Activated CD8-positive, alpha-beta T cell treated with anti-CD3 and anti-CD28 coated beads, Interleukin-2, amount 10 ng/mL, durations not matched to agents 7 days and 5 days (primary cell): ENCODE results near the gene POLR2C. TPM values are rescaled to one million over a fixed set of nuclear protein-coding genes. Genes with fewer than 3 reads are reported as not detected.

Source experiments
- ATAC-seq: fragments of 150-1000 bp; cut with Tn5 transposase; one replicate; pipeline ENCODE4 v1.10.0; 2021; ENCODE audit warnings: moderate library complexity
- CTCF ChIA-PET: fragments of 350-600 bp; sonication (Branson Sonifier 250); formaldehyde crosslinking; loops from one replicate; lab custom pipeline; 2021; ENCODE audit warnings: antibody characterized with exemption; lab: Charles Lee
- POLR2A ChIA-PET: fragments of 350-600 bp; sonication (Branson Sonifier 250); formaldehyde crosslinking; loops from one replicate; lab custom pipeline; 2021; ENCODE audit warnings: antibody characterized with exemption; lab: Charles Lee
- DNase-seq: peaks from one replicate; pipeline ENCODE4 v3.0.0-alpha.2; 2020
- H3K27ac Mint-ChIP-seq: one replicate; pipeline ENCODE4 v1.8.0; 2021; ENCODE audit warnings: mild to moderate bottlenecking, mixed read lengths
- H3K27me3 Mint-ChIP-seq: one replicate; pipeline ENCODE4 v1.8.0; 2021; ENCODE audit warnings: low read depth, mixed read lengths
- H3K36me3 Mint-ChIP-seq: one replicate; pipeline ENCODE4 v1.8.0; 2021; ENCODE audit warnings: low read depth, mixed read lengths
- H3K4me1 Mint-ChIP-seq: one replicate; pipeline ENCODE4 v1.8.0; 2021; ENCODE audit warnings: low read depth, mixed read lengths
- H3K4me3 Mint-ChIP-seq: one replicate; pipeline ENCODE4 v1.8.0; 2021; ENCODE audit warnings: mild to moderate bottlenecking, mixed read lengths
- H3K9me3 Mint-ChIP-seq: one replicate; pipeline ENCODE4 v1.8.0; 2022; ENCODE audit warnings: mixed read lengths; ENCODE audit not compliant: insufficient read depth
- total RNA-seq, 2 experiments: library from RNA; stranded (reverse); gene quantifications; one replicate each; pipeline ENCODE4 v1.2.3, GENCODE V29; 2021

The POLR2C gene
- total RNA-seq, 2 experiments from 2014 or later = 57.0 to 58.3 TPM

GRCh38 chr16:57514371-57514770 lies 51.9 kb downstream of the POLR2C start:
- Mint-ChIP-seq H3K9me3 (no peaks in the 10 kb centered on the region), H3K36me3 (peaks cover 11% of the 10 kb centered on the region), H3K4me3 (no peak overlapping the region), H3K27me3 (no peaks in the 10 kb centered on the region), H3K27ac (peak overlapping the region; percentile 57), H3K4me1 (peaks cover 2% of the 10 kb centered on the region)
- POLR2A ChIA-PET = no interaction called here
- no peak for ATAC-seq
- no peak for DNase-seq
- CTCF ChIA-PET = interaction anchor here (1.9 to 3.4 kb wide), 2 partner anchors 52 to 97 kb away, joined by 9 to 14 read pairs; partner anchors contain the start of gene POLR2C

GRCh38 chr16:57514791-57515600 lies 52.5 kb downstream of the POLR2C start:
- DNase-seq (no peak), ATAC-seq (no peak)
- H3K27me3 Mint-ChIP-seq = no peaks in the 10 kb centered on the region
- POLR2A ChIA-PET = no interaction called here
- H3K36me3 Mint-ChIP-seq = peaks cover 11% of the 10 kb centered on the region
- CTCF ChIA-PET = interaction anchor here (3.4 kb wide), 1 partner anchor 98 kb away, joined by 14 read pairs; no protein-coding TSS in a partner anchor
- no peak overlapping the region for H3K4me3 Mint-ChIP-seq
- peak overlapping the region; percentile 57 for H3K27ac Mint-ChIP-seq
- H3K9me3 Mint-ChIP-seq = no peaks in the 10 kb centered on the region
- H3K4me1 Mint-ChIP-seq = peaks cover 4% of the 10 kb centered on the region

DNA sequence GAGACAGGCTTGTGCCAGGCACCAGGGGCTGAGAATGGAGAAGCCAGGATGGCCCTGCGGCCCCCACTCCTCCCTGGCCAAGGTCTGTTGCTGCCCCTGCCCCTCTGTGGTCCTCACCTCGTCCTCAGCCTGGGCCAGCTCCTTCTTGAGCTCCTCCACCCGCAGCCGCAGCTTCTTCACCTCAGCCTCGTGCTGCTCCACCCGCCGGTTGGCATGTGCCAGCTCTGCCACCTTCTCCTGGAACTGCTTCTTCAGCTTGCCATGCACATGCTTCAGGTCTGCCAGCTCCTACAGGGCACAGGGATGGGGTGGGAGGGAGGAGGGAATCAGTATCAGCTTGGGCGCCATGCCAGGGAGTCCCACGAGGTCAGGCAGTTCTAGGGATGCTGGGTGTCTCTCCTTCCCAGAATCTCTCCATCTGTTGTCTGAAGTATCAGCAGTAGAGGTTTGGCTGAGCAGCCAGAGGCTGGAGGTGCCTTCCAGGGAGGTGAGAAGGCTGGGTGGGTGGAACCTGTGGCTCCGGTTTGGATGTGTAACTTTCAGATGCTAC lies 53.8 kb downstream of the POLR2C start:
- Mint-ChIP-seq H3K27me3 (no peaks in the 10 kb centered on the region), H3K9me3 (no peaks in the 10 kb centered on the region), H3K36me3 (peaks cover 14% of the 10 kb centered on the region), H3K27ac (no peak overlapping the region), H3K4me3 (no peak overlapping the region), H3K4me1 (peaks cover 8% of the 10 kb centered on the region)
- ChIA-PET POLR2A (interaction anchor here (0.7 kb wide), 1 partner anchor 9 kb away, joined by 3 read pairs; no protein-coding TSS in a partner anchor), CTCF (interaction anchor here (1.3 to 8.4 kb wide), 6 partner anchors 9 to 213 kb away, joined by 3 to 156 read pairs (median 9); partner anchors contain the start of gene POLR2C)
- ATAC-seq (no peak), DNase-seq (no peak)

DNA sequence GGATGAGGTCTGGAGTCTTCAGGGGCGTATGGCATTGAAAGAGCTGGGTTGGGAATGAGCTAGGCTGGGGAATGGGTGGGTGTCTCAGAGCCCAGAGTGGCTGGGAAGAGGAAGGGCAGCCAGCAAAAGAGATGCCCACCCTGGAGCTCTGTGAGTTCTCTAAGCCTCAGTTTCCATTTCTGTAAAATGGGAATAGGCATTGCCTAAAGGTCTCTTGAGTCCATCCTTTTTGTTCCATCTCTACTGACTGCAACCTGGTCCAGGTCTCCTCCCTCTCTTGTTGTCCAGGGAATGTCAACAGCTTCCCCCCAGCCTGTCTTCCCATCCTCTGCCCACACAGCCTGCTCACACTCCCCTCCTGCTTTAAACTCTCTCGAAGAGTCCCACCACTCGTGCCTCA lies 54.3 kb downstream of the POLR2C start:
- Mint-ChIP-seq H3K4me3 (no peak overlapping the region), H3K36me3 (peaks cover 14% of the 10 kb centered on the region), H3K27me3 (no peaks in the 10 kb centered on the region), H3K4me1 (peaks cover 8% of the 10 kb centered on the region), H3K27ac (no peak overlapping the region), H3K9me3 (no peaks in the 10 kb centered on the region)
- CTCF ChIA-PET = interaction anchor here (1.3 to 8.4 kb wide), 6 partner anchors 9 to 213 kb away, joined by 3 to 156 read pairs (median 9); partner anchors contain the start of gene POLR2C
- ATAC-seq (no peak), DNase-seq (no peak)
- POLR2A ChIA-PET = interaction anchor here (0.7 kb wide), 1 partner anchor 8 kb away, joined by 3 read pairs; no protein-coding TSS in a partner anchor

- ATAC-seq (no peak), DNase-seq (no peak)
- Mint-ChIP-seq H3K9me3 (no peaks in the 10 kb centered on the region), H3K4me1 (peaks cover 13% of the 10 kb centered on the region), H3K4me3 (no peak overlapping the region), H3K36me3 (peaks cover 12% of the 10 kb centered on the region), H3K27ac (no peak overlapping the region), H3K27me3 (no peaks in the 10 kb centered on the region)
- ChIA-PET CTCF (interaction anchor here (0.9 to 8.4 kb wide), 11 partner anchors 8 to 214 kb away, joined by 3 to 156 read pairs (median 11); partner anchors contain the start of genes DOK4 and POLR2C), POLR2A (no interaction called here)
Measured at GRCh38 chr16:57517397-57518367, 55.2 kb downstream of the POLR2C start.

DNA sequence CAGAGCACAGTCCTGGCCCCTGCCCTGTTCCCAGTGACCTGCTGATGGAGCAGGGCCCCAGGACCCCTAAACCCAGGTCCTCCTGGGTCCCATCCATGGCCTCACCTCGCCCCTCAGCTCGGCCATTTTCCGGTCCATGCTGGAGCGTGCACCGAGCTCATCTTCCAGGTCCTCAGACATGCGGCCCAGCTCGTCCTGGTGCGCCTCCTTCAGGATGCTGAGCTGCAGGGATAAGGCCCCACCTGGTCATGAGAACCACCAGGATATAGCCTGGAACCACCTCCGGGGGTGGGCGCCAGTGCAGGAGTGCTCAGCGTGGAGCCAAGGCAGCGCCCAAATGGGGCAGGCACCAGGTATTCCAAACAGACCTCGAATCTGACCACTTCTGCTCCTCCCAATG lies 56.0 kb downstream of the POLR2C start:
- no peaks in the 10 kb centered on the region for H3K27me3 Mint-ChIP-seq
- H3K36me3 Mint-ChIP-seq = peaks cover 10% of the 10 kb centered on the region
- no peak overlapping the region for H3K4me3 Mint-ChIP-seq
- no peak for ATAC-seq
- CTCF ChIA-PET = interaction anchor here (0.9 to 8.4 kb wide), 13 partner anchors 10 to 98 kb away, joined by 3 to 156 read pairs (median 7); partner anchors contain the start of genes ADGRG5, DOK4 and POLR2C
- DNase-seq = no peak
- H3K4me1 Mint-ChIP-seq = peaks cover 17% of the 10 kb centered on the region
- H3K27ac Mint-ChIP-seq = no peak overlapping the region
- POLR2A ChIA-PET = interaction anchor here (0.6 to 1.7 kb wide), 2 partner anchors 56 to 74 kb away, joined by 3 to 6 read pairs; partner anchors contain the start of gene POLR2C
- no peaks in the 10 kb centered on the region for H3K9me3 Mint-ChIP-seq

DNA sequence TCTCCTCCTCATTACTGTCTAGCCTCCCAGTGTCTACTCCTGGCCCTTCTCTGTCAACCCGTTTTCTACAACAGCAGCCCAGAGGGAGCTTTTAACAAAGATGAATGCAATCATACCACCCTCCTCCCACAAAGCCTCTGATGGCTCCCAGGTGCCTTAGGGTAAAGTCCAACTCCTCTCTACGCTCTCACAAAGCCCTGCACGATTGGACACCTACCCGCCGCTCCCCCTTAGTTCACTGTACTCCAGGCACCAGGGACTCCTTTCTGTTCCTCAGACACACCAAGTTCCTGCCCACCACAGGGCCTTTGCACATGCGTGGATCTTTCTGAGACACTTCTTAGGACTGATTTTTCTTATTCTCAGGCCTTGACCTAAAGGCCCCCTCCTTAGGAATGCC lies 56.4 kb downstream of the POLR2C start:
- no peak overlapping the region for H3K4me3 Mint-ChIP-seq
- POLR2A ChIA-PET = interaction anchor here (0.6 to 1.7 kb wide), 2 partner anchors 56 to 74 kb away, joined by 3 to 6 read pairs; partner anchors contain the start of gene POLR2C
- H3K36me3 Mint-ChIP-seq = peaks cover 10% of the 10 kb centered on the region
- DNase-seq (no peak), ATAC-seq (no peak)
- no peaks in the 10 kb centered on the region for H3K9me3 Mint-ChIP-seq
- no peaks in the 10 kb centered on the region for H3K27me3 Mint-ChIP-seq
- CTCF ChIA-PET = interaction anchor here (0.6 to 8.4 kb wide), 18 partner anchors 11 to 481 kb away, joined by 3 to 156 read pairs (median 7); partner anchors contain the start of genes ADGRG5, CIAPIN1, COQ9 and DOK4
- peaks cover 17% of the 10 kb centered on the region for H3K4me1 Mint-ChIP-seq
- no peak overlapping the region for H3K27ac Mint-ChIP-seq

- H3K4me1 Mint-ChIP-seq = peaks cover 17% of the 10 kb centered on the region
- ATAC-seq = peak; percentile 97
- no peaks in the 10 kb centered on the region for H3K9me3 Mint-ChIP-seq
- POLR2A ChIA-PET = interaction anchor here (0.7 to 1.7 kb wide), 4 partner anchors 11 to 73 kb away, joined by 3 to 6 read pairs (median 4); partner anchors contain the start of genes CIAPIN1, COQ9 and POLR2C
- H3K27ac Mint-ChIP-seq = peak overlapping the region; percentile 32
- H3K36me3 Mint-ChIP-seq = peaks cover 10% of the 10 kb centered on the region
- no peaks in the 10 kb centered on the region for H3K27me3 Mint-ChIP-seq
- DNase-seq = peak; percentile 88
- H3K4me3 Mint-ChIP-seq = no peak overlapping the region
- CTCF ChIA-PET = interaction anchor here (0.5 to 8.4 kb wide), 37 partner anchors 8 to 491 kb away, joined by 3 to 156 read pairs (median 6); partner anchors contain the start of genes ADGRG5, CIAPIN1, COQ9 and DOK4
Measured at GRCh38 chr16:57519796-57520360, 57.4 kb downstream of the POLR2C start.
